OCI-LY3 (cell line): ENCODE data around the gene ZNF827.

Experiments
- H2AFZ ChIP-seq: fragments of 200-600, 300-600 bp; shearing (Covaris generic); 2 replicates; pipeline ENCODE4 v1.6.0; 2014; ENCODE audit warnings: antibody characterized with exemption, low read depth, low read length
- H3K27ac ChIP-seq: fragments of 200-600, 300-600 bp; sonication (generic); 2 replicates; pipeline ENCODE4 v1.5.1; 2014; ENCODE audit warnings: mild to moderate bottlenecking, low read length, moderate library complexity, mixed read lengths
- H3K27me3 ChIP-seq: fragments of 200-600, 300-600 bp; sonication (generic); 2 replicates; pipeline ENCODE4 v1.6.1; 2014; ENCODE audit warnings: low read depth, low read length, mixed read lengths
- H3K36me3 ChIP-seq: fragments of 200-600, 300-600 bp; sonication (generic); replicated peaks from 2 replicates; pipeline ENCODE3; 2014; ENCODE audit warnings: low read depth, low read length, mixed read lengths
- H3K4me1 ChIP-seq: fragments of 300-600, 200-600 bp; sonication (generic); 2 replicates; pipeline ENCODE4 v1.6.1; 2014; ENCODE audit warnings: low read length, mixed read lengths
- H3K4me2 ChIP-seq: fragments of 200-600, 300-600 bp; sonication (generic); 2 replicates; pipeline ENCODE4 v1.6.1; 2014; ENCODE audit warnings: low read length, mixed read lengths
- H3K4me3 ChIP-seq: fragments of 300-600, 200-600 bp; sonication (generic); 2 replicates; pipeline ENCODE4 v1.5.1; 2014; ENCODE audit warnings: antibody characterized with exemption, mild to moderate bottlenecking, low read length, moderate library complexity
- H3K79me2 ChIP-seq: fragments of 300-600, 200-600 bp; shearing (Covaris generic); 2 replicates; pipeline ENCODE4 v1.6.1; 2014; ENCODE audit warnings: mild to moderate bottlenecking, low read length, mixed read lengths
- H3K9ac ChIP-seq: fragments of 300-600, 200-600 bp; shearing (Covaris generic); 2 replicates; pipeline ENCODE4 v1.6.0; 2014; ENCODE audit warnings: mild to moderate bottlenecking, low read length, moderate library complexity
- H3K9me3 ChIP-seq: fragments of 200-600, 300-600 bp; shearing (Covaris generic); 2 replicates; pipeline ENCODE4 v1.6.1; 2014; ENCODE audit warnings: low read length, mixed read lengths; ENCODE audit not compliant: insufficient read depth
- H4K20me1 ChIP-seq: fragments of 200-600, 300-600 bp; sonication (generic); 2 replicates; pipeline ENCODE4 v1.6.1; 2016; ENCODE audit warnings: low read length, mixed read lengths; ENCODE audit not compliant: insufficient read depth
- CTCF ChIP-seq: fragments of 200-600, 300-600 bp; sonication (generic); IDR thresholded peaks from 2 replicates; pipeline ENCODE4 v1.5.1; 2014; ENCODE audit warnings: antibody characterized with exemption, low read length, low read depth
- EZH2phosphoT487 ChIP-seq: fragments of 200-600 bp; shearing (Covaris generic); IDR thresholded peaks from 2 replicates; pipeline ENCODE4 v1.6.1; 2018; ENCODE audit warnings: antibody characterized with exemption, mixed run types, low read depth

Gene ZNF827

GRCh38 chr4:145929415-145930178 is 9.0 kb downstream of the ZNF827 start:
- H3K27ac ChIP-seq, result no peak overlapping the region
- H2AFZ ChIP-seq, result no peak overlapping the region
- no peak overlapping the region for H3K4me2 ChIP-seq
- H3K79me2 ChIP-seq, result peaks cover 99% of the 10 kb centered on the region
- no peak overlapping the region for H3K9ac ChIP-seq
- peaks cover 8% of the 10 kb centered on the region; the same call in 1 of the 2 replicates for H3K9me3 ChIP-seq
- H4K20me1 ChIP-seq, result peaks cover 75% of the 10 kb centered on the region
- H3K27me3 ChIP-seq, result no peaks in the 10 kb centered on the region
- H3K4me1 ChIP-seq, result peaks cover 9% of the 10 kb centered on the region
- H3K4me3 ChIP-seq, result no peak overlapping the region
- H3K36me3 ChIP-seq, result peaks cover 31% of the 10 kb centered on the region
- no peak for TF ChIP-seq EZH2phosphoT487
- TF ChIP-seq CTCF, result no peak

- H3K36me3 ChIP-seq, result peaks cover 31% of the 10 kb centered on the region
- peaks cover under 1% of the 10 kb centered on the region; the same call in 1 of the 2 replicates for H3K4me1 ChIP-seq
- no peak overlapping the region for H3K27ac ChIP-seq
- no peak overlapping the region for H2AFZ ChIP-seq
- no peak overlapping the region for H3K4me2 ChIP-seq
- peaks cover 8% of the 10 kb centered on the region; the same call in 1 of the 2 replicates for H3K9me3 ChIP-seq
- TF ChIP-seq CTCF, result no peak
- TF ChIP-seq EZH2phosphoT487, result no peak
- peaks cover 75% of the 10 kb centered on the region for H4K20me1 ChIP-seq
- H3K27me3 ChIP-seq, result no peaks in the 10 kb centered on the region
- H3K9ac ChIP-seq, result no peak overlapping the region
- H3K79me2 ChIP-seq, result peaks cover 99% of the 10 kb centered on the region
- no peak overlapping the region for H3K4me3 ChIP-seq
Observed at GRCh38 chr4:145928748-145929147, 9.9 kb downstream of the ZNF827 start.

DNA sequence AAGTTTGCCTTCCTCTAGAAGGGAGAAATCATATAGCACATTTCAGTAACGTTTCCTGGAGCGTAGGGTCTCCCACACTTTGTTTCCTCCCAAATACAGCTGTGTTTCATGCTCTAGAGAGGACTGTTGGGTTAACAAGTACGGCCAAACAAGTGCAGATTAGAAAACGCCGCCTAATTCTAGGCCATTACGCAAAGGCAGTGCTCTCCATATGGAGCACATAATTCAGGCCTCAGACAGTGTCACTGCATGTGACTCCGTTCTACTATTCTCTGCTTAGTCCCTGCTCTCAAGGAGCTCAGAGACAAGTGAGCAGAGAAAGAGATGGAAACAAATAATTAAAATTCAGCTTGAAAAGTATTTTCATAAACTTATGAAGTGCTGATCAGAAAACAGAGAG is 11.6 kb downstream of the ZNF827 start:
- H3K9ac ChIP-seq, result no peak overlapping the region
- H3K4me3 ChIP-seq, result no peak overlapping the region
- H3K79me2 ChIP-seq, result peaks cover 97% of the 10 kb centered on the region
- H3K9me3 ChIP-seq, result peaks cover 8% of the 10 kb centered on the region; the same call in 1 of the 2 replicates
- H2AFZ ChIP-seq, result no peak overlapping the region
- H4K20me1 ChIP-seq, result peaks cover 77% of the 10 kb centered on the region
- no peaks in the 10 kb centered on the region for H3K4me1 ChIP-seq
- H3K4me2 ChIP-seq, result no peak overlapping the region
- no peak for TF ChIP-seq EZH2phosphoT487
- no peak for TF ChIP-seq CTCF
- H3K27ac ChIP-seq, result no peak overlapping the region
- H3K27me3 ChIP-seq, result no peaks in the 10 kb centered on the region
- H3K36me3 ChIP-seq, result peaks cover 26% of the 10 kb centered on the region

- TF ChIP-seq EZH2phosphoT487, result no peak
- TF ChIP-seq CTCF, result no peak
- Histone ChIP-seq H3K9me3 (peaks cover 8% of the 10 kb centered on the region; the same call in 1 of the 2 replicates), H3K79me2 (peaks cover 93% of the 10 kb centered on the region)
Observed at GRCh38 chr4:145921231-145921630, 17.4 kb downstream of the ZNF827 start.

More at GRCh38 chr4:145921231-145921630, 17.4 kb downstream of the ZNF827 start:
- Histone ChIP-seq H4K20me1 (peaks cover 63% of the 10 kb centered on the region), H3K9ac (no peak overlapping the region), H3K4me2 (no peak overlapping the region), H3K27ac (no peak overlapping the region), H3K27me3 (no peaks in the 10 kb centered on the region), H2AFZ (no peak overlapping the region), H3K36me3 (peaks cover 20% of the 10 kb centered on the region), H3K4me1 (no peaks in the 10 kb centered on the region), H3K4me3 (no peak overlapping the region)
